CD8-positive, alpha-beta memory T cell (primary cell): ENCODE measurements around the gene CLEC17A. TPM values are rescaled to one million over a fixed set of nuclear protein-coding genes. Genes with fewer than 3 reads are reported as not detected.
"Not testable (repeated sequence)": the region's sequence is repeated elsewhere in the genome, so short reads cannot be mapped to it uniquely, and the experiment has no call there.

Experiments used
- CTCF ChIA-PET: fragments of 350-600 bp; sonication (Branson Sonifier 250); formaldehyde crosslinking; loops from one replicate; lab custom pipeline; 2021; ENCODE audit warnings: antibody characterized with exemption; lab: Charles Lee
- POLR2A ChIA-PET: fragments of 350-600 bp; sonication (Branson Sonifier 250); formaldehyde crosslinking; loops from one replicate; lab custom pipeline; 2021; ENCODE audit warnings: antibody characterized with exemption; lab: Charles Lee
- DNase-seq, 5 donors: peaks; one replicate each; pipeline versions ENCODE4 v3.0.0 to v3.0.0-alpha.2; 2020 to 2022; ENCODE audit warnings: mixed read lengths in 1 of 5
- H3K27ac ChIP-seq: one replicate; pipeline ENCODE4 v1.7.0; 2013; ENCODE audit warnings: low read depth, mild to moderate bottlenecking, low read length, moderate library complexity
- H3K27me3 ChIP-seq: 2 replicates; pipeline ENCODE4 v1.7.0; 2013; ENCODE audit warnings: low read length, mild to moderate bottlenecking; ENCODE audit not compliant: insufficient read depth, poor library complexity, severe bottlenecking
- H3K36me3 ChIP-seq: 2 replicates; pipeline ENCODE4 v1.7.0; 2013; ENCODE audit warnings: mild to moderate bottlenecking, low read length, moderate library complexity; ENCODE audit not compliant: insufficient read depth
- H3K4me1 ChIP-seq: 2 replicates; pipeline ENCODE4 v1.7.0; 2013; ENCODE audit warnings: mild to moderate bottlenecking, low read length, moderate library complexity; ENCODE audit not compliant: insufficient read depth
- H3K4me3 ChIP-seq: 2 replicates; pipeline ENCODE4 v1.7.0; 2013; ENCODE audit warnings: mild to moderate bottlenecking, low read length
- H3K9me3 ChIP-seq: 2 replicates; pipeline ENCODE4 v1.7.0; 2013; ENCODE audit warnings: mild to moderate bottlenecking, low read length
- H3K27ac Mint-ChIP-seq, 8 donors: one replicate each; pipeline ENCODE4 v1.8.0; 2020 to 2021; ENCODE audit warnings: mixed read lengths in 8 of 8, mild to moderate bottlenecking in 6 of 8, inconsistent platforms in 3 of 8, moderate library complexity in 3 of 8
- H3K27me3 Mint-ChIP-seq, 2 donors: one replicate each; pipeline ENCODE4 v1.8.0; 2020 to 2021; ENCODE audit warnings: mixed read lengths in 2 of 2, mild to moderate bottlenecking in 1 of 2, moderate library complexity in 1 of 2
- H3K36me3 Mint-ChIP-seq, 3 donors: one replicate each; pipeline ENCODE4 v1.8.0; 2020 to 2021; ENCODE audit warnings: mixed read lengths in 3 of 3, inconsistent platforms in 1 of 3, mild to moderate bottlenecking in 1 of 3
- H3K4me1 Mint-ChIP-seq, 3 donors: one replicate each; pipeline ENCODE4 v1.8.0; 2020 to 2021; ENCODE audit warnings: mixed read lengths in 3 of 3, inconsistent platforms in 1 of 3, mild to moderate bottlenecking in 1 of 3
- H3K4me3 Mint-ChIP-seq, 7 donors: one replicate each; pipeline ENCODE4 v1.8.0; 2020 to 2021; ENCODE audit warnings: mixed read lengths in 7 of 7, mild to moderate bottlenecking in 6 of 7, moderate library complexity in 4 of 7, inconsistent platforms in 2 of 7
- H3K9me3 Mint-ChIP-seq, 5 donors: one replicate each; pipeline ENCODE4 v1.8.0; 2020 to 2022; ENCODE audit warnings: mixed read lengths in 5 of 5, mild to moderate bottlenecking in 3 of 5, moderate library complexity in 2 of 5, inconsistent platforms in 1 of 5
- polyA plus RNA-seq: library from polyadenylated mRNA; unstranded; fragments of 300-500 nt; fragmentation: Illumina TruSeq; gene quantifications from one replicate; pipeline ENCODE4 v1.2.3, GENCODE V29; 2021
- total RNA-seq, 2 experiments: library from RNA; stranded (reverse); gene quantifications; one replicate each; pipeline ENCODE4 v1.2.3, GENCODE V29; 2021

The CLEC17A gene
- total and polyA plus RNA-seq, 3 experiments from 2014 or later, result 0.72 to 1.5 TPM; not detected in 1

DNA sequence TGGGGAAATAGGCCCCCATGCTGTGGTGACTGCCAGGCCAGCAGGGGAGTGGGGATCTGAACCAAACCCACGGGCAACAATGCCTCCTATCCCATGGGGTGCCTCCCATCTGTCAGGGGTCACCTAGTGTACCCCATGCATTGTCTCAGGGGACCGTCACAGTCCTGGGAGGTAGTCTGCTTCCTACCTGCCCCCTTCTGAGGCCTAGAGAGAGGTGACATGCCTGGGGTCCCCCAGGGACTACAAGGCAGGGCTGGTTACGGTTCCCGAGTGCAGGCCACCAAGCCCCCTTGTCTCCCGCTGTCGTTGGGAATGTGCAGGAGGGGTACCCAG lies 22.1 kb upstream of the CLEC17A start:
- Mint-ChIP-seq H3K9me3 (no peaks in the 10 kb centered on the region), H3K4me3 (no peak overlapping the region), H3K27ac (peak overlapping the region in 4 of 8 donors; percentile 51 to 83 (median 64)), H3K27me3 (no peaks in the 10 kb centered on the region), H3K36me3 (peaks cover 0 to 33% (median 3%) of the 10 kb centered on the region in 3 donors), H3K4me1 (peaks cover 20 to 54% (median 31%) of the 10 kb centered on the region in 3 donors)
- CTCF ChIA-PET, result interaction anchor here (3.8 kb wide), 1 partner anchor 12 kb away, joined by 20 read pairs; the partner anchor contains the start of gene NDUFB7
- Histone ChIP-seq H3K27me3 (no peaks in the 10 kb centered on the region), H3K4me1 (peaks cover 43% of the 10 kb centered on the region), H3K27ac (no peak overlapping the region), H3K4me3 (no peak overlapping the region), H3K9me3 (no peaks in the 10 kb centered on the region), H3K36me3 (peaks cover 7% of the 10 kb centered on the region)
- DNase-seq, result no peak
- POLR2A ChIA-PET, result interaction anchor here (1.2 kb wide), 1 partner anchor 44 kb away, joined by 5 read pairs; no protein-coding TSS in a partner anchor

DNA sequence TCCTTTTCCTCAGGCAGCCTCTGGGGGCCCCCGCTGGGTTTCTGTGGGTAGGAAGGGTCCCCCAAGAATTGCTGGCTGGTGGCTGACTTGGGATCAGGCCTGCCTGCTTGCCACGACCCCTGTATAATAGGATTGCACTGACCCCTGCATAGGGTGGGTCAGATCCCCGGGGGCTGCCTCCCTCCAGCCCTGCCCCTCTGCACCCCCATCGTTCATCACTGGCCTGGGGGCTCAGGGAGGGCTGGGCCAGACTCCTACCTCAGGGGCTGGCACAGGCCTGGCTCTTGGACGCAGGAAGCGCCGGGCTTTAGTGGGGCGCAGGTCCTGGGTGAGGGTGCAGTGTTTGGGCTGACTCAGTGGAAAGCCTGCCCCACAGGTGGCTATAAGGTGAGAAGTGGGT lies 21.6 kb upstream of the CLEC17A start:
- H3K9me3 Mint-ChIP-seq, result no peaks in the 10 kb centered on the region
- peaks cover 38% of the 10 kb centered on the region for H3K4me1 ChIP-seq
- peak overlapping the region in 1 of 7 donors; percentile 83 for H3K4me3 Mint-ChIP-seq
- H3K27me3 ChIP-seq, result no peaks in the 10 kb centered on the region
- peaks cover 17 to 52% (median 26%) of the 10 kb centered on the region in 3 donors for H3K4me1 Mint-ChIP-seq
- no peak overlapping the region for H3K27ac ChIP-seq
- ChIA-PET CTCF (interaction anchor here (1.3 to 3.8 kb wide), 2 partner anchors 12 to 57 kb away, joined by 5 to 20 read pairs; partner anchors contain the start of gene NDUFB7), POLR2A (no interaction called here)
- H3K27me3 Mint-ChIP-seq, result no peaks in the 10 kb centered on the region
- no peak overlapping the region for H3K4me3 ChIP-seq
- H3K36me3 ChIP-seq, result peaks cover 7% of the 10 kb centered on the region
- no peaks in the 10 kb centered on the region for H3K9me3 ChIP-seq
- no peak for DNase-seq
- H3K27ac Mint-ChIP-seq, result peak overlapping the region in 5 of 8 donors; percentile 50 to 97 (median 77)
- H3K36me3 Mint-ChIP-seq, result peaks cover 0 to 37% (median 3%) of the 10 kb centered on the region in 3 donors

DNA sequence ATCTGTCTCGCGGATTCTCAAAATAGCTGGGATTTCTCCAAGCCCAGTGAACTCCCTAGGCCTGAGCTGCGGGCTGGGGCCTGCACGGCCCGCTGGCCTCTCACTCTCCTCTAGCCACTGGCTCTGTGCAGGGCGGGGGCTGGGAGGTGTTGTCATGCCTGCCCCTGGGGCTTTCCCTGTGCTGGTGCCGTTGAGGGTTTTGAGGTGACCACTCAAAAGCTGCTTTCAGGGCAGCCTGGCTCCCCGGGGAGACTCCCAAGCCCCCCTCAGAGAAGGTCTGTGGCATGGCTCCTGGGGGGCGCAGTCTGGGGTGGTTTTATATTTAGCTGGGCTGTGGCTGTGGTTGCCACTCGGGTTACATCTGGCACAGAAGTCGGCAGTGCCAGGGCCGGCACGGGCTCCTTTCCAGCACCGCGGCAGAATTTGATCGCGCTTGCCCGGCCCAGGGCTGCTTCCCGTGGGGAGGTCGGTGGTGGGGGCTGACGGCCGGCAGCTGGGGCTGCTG lies 21.0 kb upstream of the CLEC17A start:
- Mint-ChIP-seq H3K27ac (peak overlapping the region in 6 of 8 donors; percentile 50 to 97 (median 75)), H3K9me3 (no peaks in the 10 kb centered on the region), H3K36me3 (peaks cover 0 to 37% (median 3%) of the 10 kb centered on the region in 3 donors), H3K4me1 (peaks cover 15 to 51% (median 20%) of the 10 kb centered on the region in 3 donors), H3K27me3 (no peaks in the 10 kb centered on the region), H3K4me3 (peak overlapping the region in 2 of 7 donors; percentile 38 to 83)
- Histone ChIP-seq H3K4me1 (peaks cover 33% of the 10 kb centered on the region), H3K36me3 (peaks cover 7% of the 10 kb centered on the region), H3K27ac (no peak overlapping the region), H3K9me3 (no peaks in the 10 kb centered on the region), H3K27me3 (no peaks in the 10 kb centered on the region), H3K4me3 (no peak overlapping the region)
- peak in 2 of 5 donors; percentile 17 to 29 for DNase-seq
- ChIA-PET POLR2A (no interaction called here), CTCF (interaction anchor here (1.3 to 3.8 kb wide), 2 partner anchors 11 to 57 kb away, joined by 5 to 20 read pairs; partner anchors contain the start of gene NDUFB7)

DNA sequence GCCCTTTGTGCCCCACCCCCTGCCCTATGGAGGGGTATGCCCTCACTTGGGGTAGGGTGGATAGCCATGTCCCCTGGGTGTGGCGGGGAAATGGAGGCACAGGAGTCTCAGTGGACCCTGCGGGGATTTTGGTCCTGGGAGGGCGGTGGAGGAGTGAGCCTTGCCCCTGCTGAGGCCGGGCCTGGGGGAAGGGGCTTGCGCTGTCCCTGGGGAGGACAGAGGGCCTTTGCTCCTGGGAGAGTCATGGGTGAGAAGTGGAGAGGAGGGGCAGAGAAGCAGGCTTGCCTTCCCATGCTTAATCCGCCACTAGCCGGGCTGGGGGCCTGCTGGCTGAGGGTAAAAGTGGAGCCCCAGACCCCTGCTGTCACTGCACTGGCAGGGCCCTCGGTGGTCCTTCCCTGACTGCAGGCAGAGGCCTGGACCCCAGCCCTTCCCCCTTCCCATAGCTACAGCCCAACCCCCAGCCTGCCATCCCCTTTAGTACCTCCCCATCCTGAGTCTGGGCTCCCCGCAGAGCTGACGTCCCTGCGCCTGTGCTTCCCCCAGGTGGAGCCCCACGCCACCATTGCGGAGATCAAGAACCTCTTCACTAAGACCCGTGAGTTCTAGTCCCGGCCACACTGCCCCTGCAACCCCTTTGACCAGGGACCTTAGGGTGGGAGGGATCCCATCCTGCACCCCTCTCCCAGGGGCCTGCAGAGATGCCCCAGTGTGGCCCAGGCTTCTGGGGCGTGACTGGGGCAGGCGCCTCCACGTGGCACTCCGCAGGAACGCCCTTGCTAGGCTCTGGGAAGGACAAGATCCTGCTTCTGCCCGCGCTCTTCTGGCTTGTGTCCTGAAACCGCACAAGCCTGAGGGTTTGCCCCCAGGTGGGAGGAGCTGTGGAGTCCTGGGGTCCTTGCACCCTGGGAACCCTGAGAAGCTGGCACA lies 20.0 kb upstream of the CLEC17A start:
- H3K36me3 Mint-ChIP-seq, result peaks cover 0 to 47% (median 3%) of the 10 kb centered on the region in 3 donors
- POLR2A ChIA-PET, result no interaction called here
- Histone ChIP-seq H3K4me3 (no peak overlapping the region), H3K36me3 (peaks cover 14% of the 10 kb centered on the region), H3K4me1 (peaks cover 36% of the 10 kb centered on the region), H3K27ac (no peak overlapping the region), H3K27me3 (no peaks in the 10 kb centered on the region), H3K9me3 (no peaks in the 10 kb centered on the region)
- DNase-seq, result no peak
- no peaks in the 10 kb centered on the region for H3K9me3 Mint-ChIP-seq
- H3K4me1 Mint-ChIP-seq, result peaks cover 24 to 60% (median 25%) of the 10 kb centered on the region in 3 donors
- H3K27me3 Mint-ChIP-seq, result no peaks in the 10 kb centered on the region
- peak overlapping the region in 1 of 7 donors; percentile 59 for H3K4me3 Mint-ChIP-seq
- peak overlapping the region in 3 of 8 donors; percentile 30 to 94 (median 81) for H3K27ac Mint-ChIP-seq
- CTCF ChIA-PET, result interaction anchor here (0.8 to 3.8 kb wide), 3 partner anchors 10 to 58 kb away, joined by 3 to 20 read pairs (median 5); partner anchors contain the start of gene NDUFB7

DNA sequence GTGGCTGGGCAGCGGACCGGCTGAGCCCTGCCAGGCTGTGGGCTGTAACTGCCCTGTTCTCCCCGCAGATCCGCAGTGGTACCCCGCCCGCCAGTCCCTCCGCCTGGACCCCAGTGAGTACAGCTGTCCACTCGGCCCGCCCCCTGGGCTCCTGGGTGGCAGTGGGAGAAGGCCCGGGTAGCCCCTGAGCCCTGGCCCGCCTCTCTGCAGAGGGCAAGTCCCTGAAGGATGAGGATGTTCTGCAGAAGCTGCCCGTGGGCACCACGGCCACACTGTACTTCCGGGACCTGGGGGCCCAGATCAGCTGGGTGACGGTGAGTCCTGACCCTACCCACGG lies 19.3 kb upstream of the CLEC17A start:
- no peaks in the 10 kb centered on the region for H3K27me3 ChIP-seq
- no peaks in the 10 kb centered on the region for H3K9me3 ChIP-seq
- ChIA-PET POLR2A (no interaction called here), CTCF (interaction anchor here (0.8 to 3.8 kb wide), 2 partner anchors 9 to 48 kb away, joined by 3 to 20 read pairs; partner anchors contain the start of gene NDUFB7)
- Mint-ChIP-seq H3K9me3 (no peaks in the 10 kb centered on the region), H3K36me3 (peaks cover 0 to 48% (median 3%) of the 10 kb centered on the region in 3 donors), H3K27ac (peak overlapping the region in 2 of 8 donors; percentile 76 to 81), H3K4me3 (peak overlapping the region in 1 of 7 donors; percentile 70), H3K27me3 (no peaks in the 10 kb centered on the region), H3K4me1 (peaks cover 24 to 59% (median 29%) of the 10 kb centered on the region in 3 donors)
- H3K4me1 ChIP-seq, result peaks cover 35% of the 10 kb centered on the region
- H3K27ac ChIP-seq, result no peak overlapping the region
- no peak for DNase-seq
- peaks cover 14% of the 10 kb centered on the region for H3K36me3 ChIP-seq
- no peak overlapping the region for H3K4me3 ChIP-seq

DNA sequence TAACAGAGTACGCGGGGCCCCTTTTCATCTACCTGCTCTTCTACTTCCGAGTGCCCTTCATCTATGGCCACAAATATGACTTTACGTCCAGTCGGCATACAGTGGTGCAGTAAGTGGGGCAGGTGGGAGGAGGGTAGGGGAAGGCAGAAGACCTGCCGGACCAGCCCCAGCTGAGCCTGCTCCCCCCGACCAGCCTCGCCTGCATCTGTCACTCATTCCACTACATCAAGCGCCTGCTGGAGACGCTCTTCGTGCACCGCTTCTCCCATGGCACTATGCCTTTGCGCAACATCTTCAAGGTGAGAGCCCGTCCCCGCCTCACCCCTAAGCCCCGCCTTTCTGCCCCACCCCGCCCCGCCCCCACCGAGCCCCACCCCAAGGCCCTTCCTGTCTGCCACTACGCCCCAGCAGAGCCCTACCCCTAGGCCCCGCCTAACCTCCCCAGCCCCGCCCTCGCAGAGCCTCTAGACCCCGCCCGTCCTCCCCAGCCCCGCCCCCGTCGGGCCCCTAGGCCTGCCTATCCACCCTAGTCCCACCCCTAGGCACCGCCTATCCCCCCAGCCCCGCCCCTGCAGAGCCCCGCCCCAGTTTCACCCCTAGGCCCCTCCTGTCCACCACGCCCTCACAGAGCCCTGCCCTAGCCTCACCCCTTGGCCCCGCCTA lies 18.8 kb upstream of the CLEC17A start:
- Mint-ChIP-seq H3K4me1 (peaks cover 26 to 60% (median 30%) of the 10 kb centered on the region in 3 donors), H3K36me3 (peaks cover 0 to 49% (median 3%) of the 10 kb centered on the region in 3 donors), H3K9me3 (no peaks in the 10 kb centered on the region), H3K27me3 (no peaks in the 10 kb centered on the region), H3K4me3 (peak overlapping the region in 2 of 7 donors; percentile 62 to 70), H3K27ac (peak overlapping the region in 5 of 8 donors; percentile 34 to 84 (median 79))
- H3K36me3 ChIP-seq, result peaks cover 14% of the 10 kb centered on the region
- ChIA-PET CTCF (interaction anchor here (0.8 to 3.8 kb wide), 3 partner anchors 7 to 48 kb away, joined by 3 to 20 read pairs (median 3); partner anchors contain the start of gene NDUFB7), POLR2A (no interaction called here)
- DNase-seq, result peak in 4 of 5 donors; percentile 30 to 52 (median 40)
- H3K4me1 ChIP-seq, result peaks cover 30% of the 10 kb centered on the region
- no peak overlapping the region for H3K27ac ChIP-seq
- no peaks in the 10 kb centered on the region for H3K27me3 ChIP-seq
- no peaks in the 10 kb centered on the region for H3K9me3 ChIP-seq
- H3K4me3 ChIP-seq, result no peak overlapping the region

DNA sequence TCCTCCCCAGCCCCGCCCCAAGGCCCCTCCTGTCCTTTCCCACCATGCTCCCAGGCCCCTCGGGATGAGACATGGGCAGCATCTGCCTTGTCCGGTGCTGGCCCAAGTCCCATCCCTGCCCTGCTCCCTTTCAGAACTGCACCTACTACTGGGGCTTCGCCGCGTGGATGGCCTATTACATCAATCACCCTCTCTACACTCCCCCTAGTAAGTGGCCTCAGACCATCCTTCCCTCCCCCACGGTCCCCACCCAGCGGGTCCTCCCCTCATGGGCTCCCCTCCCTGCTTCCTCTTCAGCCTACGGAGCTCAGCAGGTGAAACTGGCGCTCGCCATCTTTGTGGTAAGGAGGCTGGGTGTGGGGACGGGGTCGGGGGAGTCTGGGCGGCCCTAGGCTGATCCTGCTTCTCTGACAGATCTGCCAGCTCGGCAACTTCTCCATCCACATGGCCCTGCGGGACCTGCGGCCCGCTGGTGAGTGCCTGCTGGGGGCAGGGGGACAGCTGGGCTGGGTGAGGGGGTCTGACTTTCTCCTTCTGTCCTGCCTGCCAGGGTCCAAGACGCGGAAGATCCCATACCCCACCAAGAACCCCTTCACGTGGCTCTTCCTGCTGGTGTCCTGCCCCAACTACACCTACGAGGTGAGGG lies 18.1 kb upstream of the CLEC17A start:
- H3K4me3 ChIP-seq, H3K9me3 ChIP-seq, POLR2A ChIA-PET, H3K27me3 Mint-ChIP-seq, H3K9me3 Mint-ChIP-seq, H3K27me3 ChIP-seq, H3K27ac ChIP-seq, DNase-seq: not testable (repeated sequence)
- CTCF ChIA-PET, result interaction anchor here (1.6 kb wide), 1 partner anchor 8 kb away, joined by 3 read pairs; no protein-coding TSS in a partner anchor
- Mint-ChIP-seq H3K36me3 (peaks cover 0 to 53% (median 3%) of the 10 kb centered on the region in 3 donors), H3K4me1 (peaks cover 31 to 64% (median 36%) of the 10 kb centered on the region in 3 donors), H3K4me3 (peak overlapping the region in 1 of 7 donors; percentile 18), H3K27ac (peak overlapping the region in 3 of 8 donors; percentile 42 to 79 (median 61))
- peaks cover 30% of the 10 kb centered on the region for H3K4me1 ChIP-seq
- peaks cover 14% of the 10 kb centered on the region for H3K36me3 ChIP-seq
